ENCODE data around the gene FBXL14.

FBXL14 gene

GRCh38 chr12:1638203-1638602 is 43.8 kb upstream of the FBXL14 start:
- no peak for TF ChIP-seq CTCF (IDR thresholded peaks at IDR 0.05; ENCODE audit: low read length, missing control alignments)
- no peak overlapping the region for H3K4me3 ChIP-seq (replicated peaks; ENCODE audit: low read depth, low read length)
- no peak for DNase-seq (ENCODE audit: low read depth)

- no peak for TF ChIP-seq CTCF (IDR thresholded peaks at IDR 0.05; ENCODE audit: low read length, missing control alignments)
- H3K4me3 ChIP-seq (replicated peaks; ENCODE audit: low read depth, low read length) = no peak overlapping the region
- no peak for DNase-seq (ENCODE audit: low read depth)
Observed at GRCh38 chr12:1635301-1636095, 41.1 kb upstream of the FBXL14 start.

- peak; percentile 83 for DNase-seq (ENCODE audit: low read depth)
- H3K4me3 ChIP-seq (replicated peaks; ENCODE audit: low read depth, low read length) = no peak overlapping the region
- peak; percentile 97 for TF ChIP-seq CTCF (IDR thresholded peaks at IDR 0.05; ENCODE audit: low read length, missing control alignments)
Observed at GRCh38 chr12:1634590-1635191, 40.3 kb upstream of the FBXL14 start.

GRCh38 chr12:1634149-1634548 is 39.8 kb upstream of the FBXL14 start:
- TF ChIP-seq CTCF (IDR thresholded peaks at IDR 0.05; ENCODE audit: low read length, missing control alignments) = no peak
- no peak overlapping the region for H3K4me3 ChIP-seq (replicated peaks; ENCODE audit: low read depth, low read length)
- no peak for DNase-seq (ENCODE audit: low read depth)

GRCh38 chr12:1633459-1633858 is 39.1 kb upstream of the FBXL14 start:
- no peak for DNase-seq (ENCODE audit: low read depth)
- no peak for TF ChIP-seq CTCF (IDR thresholded peaks at IDR 0.05; ENCODE audit: low read length, missing control alignments)
- no peak overlapping the region for H3K4me3 ChIP-seq (replicated peaks; ENCODE audit: low read depth, low read length)

GRCh38 chr12:1632702-1633101 is 38.3 kb upstream of the FBXL14 start:
- H3K4me3 ChIP-seq (replicated peaks; ENCODE audit: low read depth, low read length) = no peak overlapping the region
- no peak for DNase-seq (ENCODE audit: low read depth)
- TF ChIP-seq CTCF (IDR thresholded peaks at IDR 0.05; ENCODE audit: low read length, missing control alignments) = no peak

Data from fibroblast of pulmonary artery (primary cell).